ENCODE data around the gene RPS6KA4. TPM values are rescaled to one million over a fixed set of nuclear protein-coding genes. Genes with fewer than 3 reads are reported as not detected.

RPS6KA4 gene
- total RNA-seq, 1 experiment from 2014 or later, result 148 TPM

- Histone ChIP-seq H3K9ac (ENCODE audit: low read length) (no peak within 1 kb of the TSS), H3K4me1 (ENCODE audit: insufficient read depth, low read length) (peaks cover 11% of the 10 kb centered on the region), H3K27ac (ENCODE audit: low read length) (no peak within 1 kb of the TSS), H3F3A (ENCODE audit: low read length, unreplicated experiment) (no peaks in the 10 kb centered on the region), H2AFZ (ENCODE audit: low read length) (no peak within 1 kb of the TSS), H3K9me3 (ENCODE audit: low read length) (no peaks in the 10 kb centered on the region), H3K4me3 (ENCODE audit: low read length) (no peak within 1 kb of the TSS), H4K20me1 (ENCODE audit: low read length) (no peaks in the 10 kb centered on the region), H3K36me3 (ENCODE audit: low read depth, low read length) (no peaks in the 10 kb centered on the region), H3K79me2 (ENCODE audit: low read length) (no peaks in the 10 kb centered on the region), H3K9me2 (replicated peaks; ENCODE audit: low read length) (no peaks in the 10 kb centered on the region), H3K4me2 (ENCODE audit: low read length) (no peak within 1 kb of the TSS), H3K27me3 (ENCODE audit: low read length) (no peaks in the 10 kb centered on the region)
- BruUV-seq (replicated peaks), result no TSS peak
- no peak for TF ChIP-seq CTCF (conservative IDR thresholded peaks at IDR 0.05; ENCODE audit: low read depth, low read length)
- no peak for TF ChIP-seq EZH2phosphoT487 (IDR thresholded peaks at IDR 0.05; ENCODE audit: borderline replicate concordance, low read length)
- TF ChIP-seq EZH2 (IDR thresholded peaks at IDR 0.05; ENCODE audit: low read length, unreplicated experiment), result no peak
- ATAC-seq (no peak), DNase-seq (no peak)
- ChIA-PET POLR2A (ENCODE audit: unreplicated experiment) (interaction anchor here (0.6 kb wide), 1 partner anchor 1518 kb away, joined by 3 read pairs; no protein-coding TSS in a partner anchor), CTCF (interaction anchor here (0.6 kb wide), 1 partner anchor 15 kb away, joined by 3 read pairs; no protein-coding TSS in a partner anchor)
- intact Hi-C loops (cut with micrococcal nuclease), result no loop called here
These were observed 19.1 kb upstream of the RPS6KA4 start, which contains the start of gene CCDC88B for GRCh38 chr11:64339754-64340408. TSS of gene CCDC88B (plus strand) at chr11:64340204. CDS start at chr11:64340267, 63 bp downstream.

- H3K9ac ChIP-seq (ENCODE audit: low read length), result no peak overlapping the region
- ChIA-PET POLR2A (ENCODE audit: unreplicated experiment) (no interaction called here), CTCF (interaction anchor here (0.8 kb wide), 1 partner anchor 14 kb away, joined by 3 read pairs; no protein-coding TSS in a partner anchor)
- BruUV-seq (replicated peaks), result no TSS peak
- DNase-seq, result no peak
- no peak overlapping the region for H3K4me3 ChIP-seq (ENCODE audit: low read length)
- intact Hi-C loops (cut with micrococcal nuclease), result no loop called here
- no peaks in the 10 kb centered on the region for H4K20me1 ChIP-seq (ENCODE audit: low read length)
- H3K9me2 ChIP-seq (replicated peaks; ENCODE audit: low read length), result no peaks in the 10 kb centered on the region
- H3K27me3 ChIP-seq (ENCODE audit: low read length), result no peaks in the 10 kb centered on the region
- TF ChIP-seq EZH2phosphoT487 (IDR thresholded peaks at IDR 0.05; ENCODE audit: borderline replicate concordance, low read length) (no peak), EZH2 (IDR thresholded peaks at IDR 0.05; ENCODE audit: low read length, unreplicated experiment) (no peak), CTCF (conservative IDR thresholded peaks at IDR 0.05; ENCODE audit: low read depth, low read length) (no peak)
- no peaks in the 10 kb centered on the region for H3K9me3 ChIP-seq (ENCODE audit: low read length)
- H3K4me2 ChIP-seq (ENCODE audit: low read length), result no peak overlapping the region
- H3K79me2 ChIP-seq (ENCODE audit: low read length), result no peaks in the 10 kb centered on the region
- no peak overlapping the region for H2AFZ ChIP-seq (ENCODE audit: low read length)
- no peaks in the 10 kb centered on the region for H3F3A ChIP-seq (ENCODE audit: low read length, unreplicated experiment)
- no peak overlapping the region for H3K27ac ChIP-seq (ENCODE audit: low read length)
- no peaks in the 10 kb centered on the region for H3K36me3 ChIP-seq (ENCODE audit: low read depth, low read length)
- H3K4me1 ChIP-seq (ENCODE audit: insufficient read depth, low read length), result peaks cover 6% of the 10 kb centered on the region
- no peak for ATAC-seq
These were observed 18.2 kb upstream of the RPS6KA4 start for GRCh38 chr11:64340671-64341335.

All from PC-3 (cell line).